ENCODE data around the gene TMEM167A. TPM values are rescaled to one million over a fixed set of nuclear protein-coding genes. Genes with fewer than 3 reads are reported as not detected.

TMEM167A gene
- total RNA-seq, 2 donors from 2014 or later: 89.4 to 114 TPM

- Histone ChIP-seq H3K9ac (ENCODE audit: low read depth in 2 of 2, low read length in 2 of 2) (no peak overlapping the region), H3K4me1 (no peaks in the 10 kb centered on the region), H3K4me3 (no peak overlapping the region), H3K9me3 (no peaks in the 10 kb centered on the region), H3K36me3 (no peaks in the 10 kb centered on the region), H3K27me3 (no peaks in the 10 kb centered on the region), H3K27ac (no peak overlapping the region)
- no peak for TF ChIP-seq CTCF (IDR thresholded peaks at IDR 0.05)
- no peak for DNase-seq
- intact Hi-C loops (cut with DNase I): no loop called here
Observed at GRCh38 chr5:83048277-83048676, 28.9 kb downstream of the TMEM167A start.

GRCh38 chr5:83044926-83045325 lies 32.3 kb downstream of the TMEM167A start:
- no peaks in the 10 kb centered on the region for H3K9me3 ChIP-seq
- no peaks in the 10 kb centered on the region for H3K36me3 ChIP-seq
- no peak overlapping the region for H3K27ac ChIP-seq
- H3K4me1 ChIP-seq: no peaks in the 10 kb centered on the region
- no peak for DNase-seq
- H3K27me3 ChIP-seq: no peaks in the 10 kb centered on the region
- H3K4me3 ChIP-seq: no peak overlapping the region
- intact Hi-C loops (cut with DNase I): no loop called here
- TF ChIP-seq CTCF (IDR thresholded peaks at IDR 0.05): no peak
- H3K9ac ChIP-seq (ENCODE audit: low read depth in 2 of 2, low read length in 2 of 2): no peak overlapping the region

- Histone ChIP-seq H3K9ac (ENCODE audit: low read depth in 2 of 2, low read length in 2 of 2) (no peak overlapping the region), H3K9me3 (no peaks in the 10 kb centered on the region), H3K4me1 (no peaks in the 10 kb centered on the region), H3K27ac (no peak overlapping the region), H3K36me3 (no peaks in the 10 kb centered on the region), H3K27me3 (no peaks in the 10 kb centered on the region), H3K4me3 (no peak overlapping the region)
- intact Hi-C loops (cut with DNase I): no loop called here
- TF ChIP-seq CTCF (IDR thresholded peaks at IDR 0.05): no peak
- DNase-seq: no peak
Observed at GRCh38 chr5:83042507-83042906, 34.7 kb downstream of the TMEM167A start.

GRCh38 chr5:83038924-83039323 lies 38.3 kb downstream of the TMEM167A start:
- Histone ChIP-seq H3K27me3 (no peaks in the 10 kb centered on the region), H3K9me3 (no peaks in the 10 kb centered on the region), H3K4me1 (no peaks in the 10 kb centered on the region), H3K9ac (ENCODE audit: low read depth in 2 of 2, low read length in 2 of 2) (no peak overlapping the region), H3K4me3 (no peak overlapping the region), H3K36me3 (no peaks in the 10 kb centered on the region), H3K27ac (no peak overlapping the region)
- intact Hi-C loops (cut with DNase I): no loop called here
- TF ChIP-seq CTCF (IDR thresholded peaks at IDR 0.05): no peak
- no peak for DNase-seq

GRCh38 chr5:83036991-83037575 lies 40.1 kb downstream of the TMEM167A start:
- intact Hi-C loops (cut with DNase I): no loop called here
- Histone ChIP-seq H3K9me3 (no peaks in the 10 kb centered on the region), H3K9ac (ENCODE audit: low read depth in 2 of 2, low read length in 2 of 2) (no peak overlapping the region), H3K4me1 (no peaks in the 10 kb centered on the region), H3K27ac (no peak overlapping the region), H3K27me3 (no peaks in the 10 kb centered on the region), H3K4me3 (no peak overlapping the region), H3K36me3 (no peaks in the 10 kb centered on the region)
- DNase-seq: no peak
- TF ChIP-seq CTCF (IDR thresholded peaks at IDR 0.05): no peak
